CMK (cell line): Measurements from ENCODE around the gene HIVEP3.
"Not testable (repeated sequence)": the region's sequence is repeated elsewhere in the genome, so short reads cannot be mapped to it uniquely, and the experiment has no call there.

Experiments
- DNase-seq: peaks from one replicate; pipeline ENCODE4 v3.0.0-alpha.2; 2010; ENCODE audit warnings: low read depth

The HIVEP3 gene

DNA sequence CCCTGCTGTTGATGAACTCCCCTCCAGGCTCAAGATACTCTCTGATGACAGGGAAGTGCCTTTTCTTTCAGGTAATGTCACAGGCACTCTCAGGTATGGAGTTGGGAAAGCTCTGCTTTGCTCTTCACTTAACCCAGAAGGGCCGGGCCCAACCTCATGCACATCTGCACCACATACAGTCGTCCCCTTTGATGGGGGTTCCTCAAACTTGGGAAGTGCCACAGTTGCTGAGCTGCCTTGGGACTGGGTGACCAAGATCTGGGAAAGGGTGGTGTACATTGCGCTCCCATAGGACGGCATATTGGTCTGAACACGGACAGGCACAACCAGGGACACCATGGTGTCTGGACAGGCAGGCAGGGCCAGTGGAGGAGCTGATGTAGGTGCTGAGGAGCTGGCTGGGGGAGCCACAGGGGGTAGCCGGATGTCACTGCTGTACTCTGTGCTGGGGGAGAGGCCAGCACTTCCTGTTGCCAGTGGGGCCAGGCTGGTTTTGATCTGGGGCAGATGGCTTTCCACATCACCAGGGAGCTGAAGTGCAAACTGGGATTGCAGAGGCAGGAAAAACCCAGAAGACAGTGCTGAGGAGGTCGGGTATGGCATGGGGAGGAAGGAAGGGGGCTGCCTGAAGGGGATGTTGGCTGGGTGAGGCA lies 338.1 kb downstream of the HIVEP3 start:
- peak; percentile 4 for DNase-seq

GRCh38 chr1:41580021-41580420 lies 338.7 kb downstream of the HIVEP3 start:
- no peak for DNase-seq

- no peak for DNase-seq
Measured at GRCh38 chr1:41578712-41579335, 339.9 kb downstream of the HIVEP3 start.

DNA sequence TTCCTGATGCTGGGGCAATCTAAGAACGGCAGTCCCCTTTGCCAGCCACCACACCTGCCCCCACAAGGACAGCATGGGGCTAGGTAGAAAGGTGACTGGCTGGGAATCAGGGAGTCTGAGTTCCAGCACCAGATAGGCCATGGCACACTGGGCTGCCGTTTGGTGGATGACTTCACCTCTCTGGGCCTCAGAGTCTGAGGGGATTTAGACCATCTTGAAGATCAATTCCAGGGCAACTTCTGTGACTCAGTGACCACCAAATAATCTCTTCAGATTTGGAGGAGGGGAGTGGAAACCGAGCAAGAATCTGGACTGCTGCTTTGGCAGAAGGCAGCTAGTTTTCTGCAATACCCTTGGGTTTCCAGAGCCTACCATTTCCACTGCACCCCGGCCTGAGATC lies 342.1 kb downstream of the HIVEP3 start:
- no peak for DNase-seq

- DNase-seq, result no peak
Measured at GRCh38 chr1:41576206-41576605, 342.5 kb downstream of the HIVEP3 start.

- DNase-seq, result no peak
Measured at GRCh38 chr1:41574842-41575241, 343.9 kb downstream of the HIVEP3 start.

GRCh38 chr1:41573785-41574713 lies 344.7 kb downstream of the HIVEP3 start:
- DNase-seq, result peak; percentile 51

GRCh38 chr1:41573194-41573593 lies 345.5 kb downstream of the HIVEP3 start:
- no peak for DNase-seq

GRCh38 chr1:41572224-41572623 lies 346.5 kb downstream of the HIVEP3 start:
- no peak for DNase-seq

DNA sequence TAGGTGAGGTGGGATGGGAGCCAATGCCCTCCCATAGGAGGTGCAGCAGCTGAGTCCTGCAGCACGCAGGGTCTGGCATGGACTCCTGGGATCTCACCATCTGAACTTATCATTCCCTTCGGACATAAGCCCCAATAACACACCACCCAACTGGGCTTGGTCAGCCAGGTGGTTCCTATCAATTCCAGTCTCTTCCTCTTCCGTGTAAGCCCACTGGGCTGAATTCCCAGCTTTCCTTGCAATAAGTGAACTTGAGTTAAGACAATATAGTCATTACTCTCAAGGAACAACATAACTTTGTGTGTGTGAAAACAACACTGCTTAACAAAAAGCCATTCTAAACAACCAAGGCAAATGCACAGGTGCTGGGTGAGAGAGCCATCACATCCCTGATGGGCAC lies 347.7 kb downstream of the HIVEP3 start:
- no peak for DNase-seq

DNA sequence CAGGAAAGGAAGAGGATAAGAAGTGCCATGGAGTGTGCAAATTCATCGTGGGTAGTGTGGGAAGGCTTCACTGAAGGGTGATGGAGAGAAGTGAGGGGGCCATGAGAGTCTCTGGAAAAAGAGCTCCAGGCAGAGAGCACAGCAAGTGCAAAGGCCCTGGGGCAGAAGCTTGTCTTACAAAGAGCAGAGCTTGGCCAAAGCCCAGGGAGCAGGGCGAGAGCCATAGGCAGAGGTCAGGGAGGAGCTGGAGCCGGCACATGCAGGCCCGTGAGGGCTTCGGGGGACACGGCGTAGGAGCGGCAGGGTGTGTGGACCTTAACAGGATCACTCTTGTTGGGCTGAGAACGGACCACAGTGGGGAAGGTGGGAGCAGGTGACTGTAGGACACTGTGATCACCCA lies 350.5 kb downstream of the HIVEP3 start:
- no peak for DNase-seq

DNA sequence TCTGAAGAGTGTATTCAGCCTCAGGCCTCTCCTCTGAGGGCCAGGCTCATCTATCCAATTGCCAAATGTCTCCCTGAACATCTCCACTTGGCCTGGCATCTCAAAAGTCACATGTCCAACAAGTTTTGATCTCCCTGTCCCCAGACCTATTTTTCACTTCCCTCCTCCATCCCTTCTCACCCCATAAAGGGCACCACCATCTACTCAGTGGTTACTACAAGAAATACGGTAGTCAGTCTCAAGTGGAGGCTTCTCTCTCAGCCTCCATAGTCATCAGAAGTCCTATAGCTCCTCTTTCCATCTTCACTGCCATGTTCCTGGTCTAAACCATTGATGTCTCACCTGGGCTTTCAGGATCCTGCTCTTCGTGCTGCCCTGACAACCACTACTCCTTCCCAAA lies 351.8 kb downstream of the HIVEP3 start:
- no peak for DNase-seq

- DNase-seq, result no peak
Measured at GRCh38 chr1:41566274-41566885, 352.3 kb downstream of the HIVEP3 start.

DNA sequence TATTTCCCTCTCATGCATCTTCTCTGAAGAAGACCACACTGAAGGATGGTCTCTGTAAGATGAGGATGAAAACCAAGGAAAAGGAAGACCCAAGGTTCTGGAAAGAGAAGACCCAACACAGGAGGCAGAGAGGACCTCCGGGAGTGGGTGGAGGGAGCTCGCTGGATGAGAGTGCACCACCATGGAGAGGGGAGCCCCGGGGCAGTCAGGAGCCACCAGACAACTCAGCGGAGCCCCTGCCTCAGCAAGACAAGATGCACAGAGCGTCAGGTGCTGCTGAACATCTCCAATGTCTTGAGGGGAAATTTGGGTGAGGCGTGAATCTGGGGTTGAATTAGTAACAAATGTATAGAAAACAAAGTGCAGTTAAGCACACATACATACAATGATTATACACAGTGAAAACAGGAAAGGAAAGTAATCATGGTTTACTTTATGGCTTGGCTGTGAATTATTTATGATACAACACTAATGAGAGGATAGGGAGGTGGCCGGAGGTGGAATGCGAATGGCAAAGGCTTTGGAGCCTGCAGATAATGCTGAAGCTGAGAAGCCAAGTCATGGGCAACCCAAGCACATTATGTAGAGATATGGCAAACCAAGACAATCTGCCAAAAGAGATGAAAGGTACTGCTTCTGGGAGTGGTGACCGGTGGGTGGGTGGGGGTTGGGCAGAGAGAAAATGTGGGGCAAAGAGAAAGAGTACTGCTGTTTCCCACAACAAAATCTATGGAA lies 353.8 kb downstream of the HIVEP3 start:
- DNase-seq, result no peak

DNA sequence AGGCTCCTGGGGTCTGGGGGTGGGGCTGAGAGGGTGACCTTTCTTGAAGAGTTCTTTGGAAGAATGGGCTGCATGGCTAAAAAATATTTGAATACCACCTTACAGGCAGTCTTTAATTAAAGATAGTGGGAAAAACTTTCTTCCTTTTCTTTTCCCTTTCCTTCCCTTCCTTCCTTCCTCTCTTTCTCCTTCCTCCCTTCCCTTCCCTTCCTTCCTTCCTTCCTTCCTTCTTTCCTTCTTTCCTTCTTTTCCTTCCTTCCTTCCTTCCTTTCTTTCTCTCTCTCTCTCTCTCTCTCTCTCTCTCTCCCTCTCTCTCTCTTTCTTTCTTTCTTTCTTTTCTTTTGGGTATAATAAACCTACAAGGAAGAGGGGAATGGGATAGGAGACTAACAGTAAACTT lies 356.4 kb downstream of the HIVEP3 start:
- no peak for DNase-seq

DNA sequence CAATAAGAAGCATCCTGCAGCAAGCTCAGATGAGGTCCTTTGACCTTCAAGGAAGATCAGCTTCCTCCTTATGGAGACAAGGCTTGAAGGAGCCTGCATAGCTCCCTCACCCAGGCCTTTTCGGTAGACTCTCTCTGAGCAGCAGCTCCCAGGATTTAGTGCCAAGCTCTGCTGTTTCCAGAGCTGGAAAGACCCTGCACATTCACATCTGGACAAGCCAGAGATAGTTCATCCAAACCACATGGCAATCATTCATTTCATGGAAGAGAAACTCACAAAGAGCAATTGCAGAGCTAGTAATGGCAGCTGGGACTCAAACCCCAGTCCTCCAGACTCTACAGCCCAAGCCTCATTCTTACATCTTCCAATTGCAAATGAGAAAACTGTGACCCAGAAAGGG lies 357.8 kb downstream of the HIVEP3 start:
- no peak for DNase-seq

DNA sequence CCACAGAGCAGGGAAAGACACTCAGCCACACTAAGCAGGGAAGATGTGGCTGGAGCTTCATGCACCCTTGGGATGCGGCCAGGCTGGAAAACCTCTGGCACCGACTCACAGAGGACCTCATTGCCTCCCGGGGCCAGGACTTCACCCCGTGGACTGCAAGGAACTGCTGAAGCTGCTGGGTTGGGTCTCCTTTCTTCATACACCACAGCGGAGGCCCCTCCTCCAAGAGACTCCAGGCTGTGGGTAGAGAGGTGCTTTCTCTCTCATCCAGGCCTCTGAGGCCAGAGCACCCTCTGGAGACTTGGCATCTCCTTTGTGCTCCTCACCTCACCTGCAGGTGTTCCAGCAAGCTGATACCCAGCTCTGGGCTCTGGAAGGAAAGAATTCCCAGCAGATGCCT lies 358.2 kb downstream of the HIVEP3 start:
- no peak for DNase-seq

DNA sequence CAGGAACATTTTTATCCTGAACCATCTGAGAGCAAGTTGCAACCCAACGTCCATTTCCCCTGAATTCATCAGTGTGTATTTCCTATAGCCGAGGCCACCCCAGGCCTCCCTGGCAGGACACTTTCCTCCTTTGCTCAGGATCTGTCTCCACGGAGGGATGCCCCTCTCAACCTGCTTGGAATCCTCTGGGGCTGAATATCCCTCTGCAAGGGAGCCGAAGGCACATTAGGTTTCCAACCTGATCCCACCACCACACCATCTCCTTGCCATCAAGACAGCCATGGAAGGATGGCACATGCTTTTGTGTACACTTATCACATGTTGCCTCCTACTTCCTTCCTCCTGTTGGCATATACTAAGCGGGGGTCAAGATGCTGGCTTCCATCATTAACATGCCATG lies 359.4 kb downstream of the HIVEP3 start:
- no peak for DNase-seq

GRCh38 chr1:41558761-41559171 lies 360.0 kb downstream of the HIVEP3 start:
- DNase-seq, result no peak

- no peak for DNase-seq
Measured at GRCh38 chr1:41557751-41558455, 360.8 kb downstream of the HIVEP3 start.

DNA sequence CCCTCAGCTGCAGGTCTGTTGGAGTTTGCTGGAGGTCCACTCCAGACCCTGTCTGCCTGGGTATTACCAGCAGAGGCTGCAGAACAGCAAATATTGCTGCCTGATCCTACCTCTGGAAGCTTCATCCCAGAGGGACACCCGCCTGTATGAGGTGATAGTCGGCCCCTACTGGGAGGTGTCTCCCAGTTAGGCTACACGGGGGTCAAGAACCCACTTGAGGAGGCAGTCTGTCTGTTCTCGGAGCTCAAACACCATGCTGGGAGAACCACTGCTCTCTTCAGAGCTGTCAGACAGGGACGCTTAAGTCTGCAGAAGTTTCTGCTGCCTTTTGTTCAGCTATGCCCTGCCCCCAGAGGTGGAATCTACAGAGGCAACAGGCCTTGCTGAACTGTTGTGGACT lies 364.0 kb downstream of the HIVEP3 start:
- DNase-seq, result not testable (repeated sequence)
